IMR-90 (cell line): ENCODE measurements around the gene NOSTRIN. TPM values are rescaled to one million over a fixed set of nuclear protein-coding genes. Genes with fewer than 3 reads are reported as not detected.
"Not testable (repeated sequence)": the region's sequence is repeated elsewhere in the genome, so short reads cannot be mapped to it uniquely, and the experiment has no call there.

Experiments
- ATAC-seq: fragments of 200-7000 bp; cut with Tn5 transposase; 2 replicates; pipeline ENCODE4 v1.9.1; 2020; ENCODE audit warnings: low read depth, mild to moderate bottlenecking, moderate library complexity
- BruUV-seq: library from RNA; stranded (reverse); fragments of 400-500 nt; replicated peaks from 2 replicates; lab custom pipeline; 2021; lab: Mats Ljungman, UMichigan
- CTCF ChIA-PET: fragments of 300-600 bp; formaldehyde crosslinking; extraction: SDS; loops from one replicate; lab custom pipeline; 2021; ENCODE audit warnings: antibody characterized with exemption; lab: Yijun Ruan, JAX
- POLR2A ChIA-PET: fragments of 300-600 bp; sonication (Branson Sonifier 250); formaldehyde crosslinking; loops from one replicate; lab custom pipeline; 2022; ENCODE audit warnings: antibody characterized with exemption; ENCODE audit not compliant: unreplicated experiment; lab: Charles Lee
- DNase-seq: peaks from one replicate; pipeline ENCODE4 v3.0.0; 2013
- H2AFZ ChIP-seq: replicated peaks from 2 replicates; pipeline ENCODE3; 2013; ENCODE audit warnings: low read length, mild to moderate bottlenecking; ENCODE audit not compliant: poor library complexity
- H2AK5ac ChIP-seq: 2 replicates; pipeline ENCODE4 v1.6.1; 2013; ENCODE audit warnings: low read depth, low read length, inconsistent platforms
- H2AK9ac ChIP-seq: replicated peaks from 2 replicates; pipeline ENCODE3; 2013; ENCODE audit warnings: mild to moderate bottlenecking, low read depth, low read length, moderate library complexity; ENCODE audit not compliant: poor library complexity
- H2BK120ac ChIP-seq: 2 replicates; pipeline ENCODE4 v1.6.1; 2013; ENCODE audit warnings: low read depth, low read length, inconsistent platforms
- H2BK15ac ChIP-seq: 3 replicates; pipeline ENCODE4 v1.6.1; 2013; ENCODE audit warnings: low read depth, low read length, inconsistent platforms
- H2BK20ac ChIP-seq: 2 replicates; pipeline ENCODE4 v1.6.1; 2013; ENCODE audit warnings: low read depth, mild to moderate bottlenecking, inconsistent platforms, low read length, moderate library complexity
- H2BK5ac ChIP-seq: 2 replicates; pipeline ENCODE4 v1.6.1; 2013; ENCODE audit warnings: mild to moderate bottlenecking, low read depth, low read length, inconsistent platforms; ENCODE audit not compliant: poor library complexity, severe bottlenecking
- H3K14ac ChIP-seq: replicated peaks from 2 replicates; pipeline ENCODE4 v1.6.1; 2013; ENCODE audit warnings: low read depth, low read length, inconsistent platforms
- H3K18ac ChIP-seq: 2 replicates; pipeline ENCODE4 v1.6.1; 2013; ENCODE audit warnings: low read depth, low read length, control low read depth
- H3K23ac ChIP-seq: 2 replicates; pipeline ENCODE4 v1.6.1; 2013; ENCODE audit warnings: low read depth, low read length, inconsistent platforms
- H3K27ac ChIP-seq: 2 replicates; pipeline ENCODE4 v1.5.1; 2013; ENCODE audit warnings: mild to moderate bottlenecking, control low read depth, low read length; ENCODE audit not compliant: insufficient read depth
- H3K27me3 ChIP-seq: 2 replicates; pipeline ENCODE4 v1.6.1; 2013; ENCODE audit warnings: low read length; ENCODE audit not compliant: control insufficient read depth, insufficient read depth
- H3K36me3 ChIP-seq: 2 replicates; pipeline ENCODE4 v1.6.1; 2013; ENCODE audit warnings: low read length, mixed read lengths; ENCODE audit not compliant: control insufficient read depth, insufficient read depth
- H3K4ac ChIP-seq: 2 replicates; pipeline ENCODE4 v1.6.1; 2013; ENCODE audit warnings: low read depth, low read length, inconsistent platforms
- H3K4me1 ChIP-seq: 2 replicates; pipeline ENCODE4 v1.6.1; 2013; ENCODE audit warnings: low read length, mixed read lengths; ENCODE audit not compliant: control insufficient read depth, insufficient read depth
- H3K4me2 ChIP-seq: 2 replicates; pipeline ENCODE4 v1.6.1; 2013; ENCODE audit warnings: low read depth, mild to moderate bottlenecking, control low read depth, low read length, moderate library complexity
- H3K4me3 ChIP-seq: 2 replicates; pipeline ENCODE4 v1.5.1; 2013; ENCODE audit warnings: low read depth, mild to moderate bottlenecking, control low read depth, low read length, moderate library complexity; ENCODE audit not compliant: insufficient read depth
- H3K56ac ChIP-seq: 2 replicates; pipeline ENCODE4 v1.6.1; 2013; ENCODE audit warnings: low read length, inconsistent platforms; ENCODE audit not compliant: insufficient read depth; ENCODE audit errors: extremely low read depth
- H3K79me1 ChIP-seq, 2 experiments: 2 replicates each; pipeline ENCODE4 v1.6.1; 2013; ENCODE audit warnings: low read length in 2 of 2, inconsistent platforms in 1 of 2, low read depth in 1 of 2
- H3K9ac ChIP-seq: 2 replicates; pipeline ENCODE4 v1.6.1; 2013; ENCODE audit warnings: low read depth, low read length, control low read depth
- H3K9me1 ChIP-seq: 2 replicates; pipeline ENCODE4 v1.6.1; 2013; ENCODE audit warnings: low read length, inconsistent platforms; ENCODE audit not compliant: insufficient read depth
- H3K9me3 ChIP-seq: 2 replicates; pipeline ENCODE4 v1.6.1; 2013; ENCODE audit warnings: low read length; ENCODE audit not compliant: control insufficient read depth, insufficient read depth
- H4K20me1 ChIP-seq: 2 replicates; pipeline ENCODE4 v1.6.1; 2013; ENCODE audit warnings: low read length, inconsistent platforms; ENCODE audit not compliant: insufficient read depth
- H4K5ac ChIP-seq: 2 replicates; pipeline ENCODE4 v1.6.1; 2013; ENCODE audit warnings: mild to moderate bottlenecking, low read depth, low read length, control low read depth
- H4K8ac ChIP-seq, 2 experiments: 2 replicates each; pipeline ENCODE4 v1.6.1; 2013; ENCODE audit warnings: low read depth in 2 of 2, low read length in 2 of 2, control low read depth in 1 of 2, inconsistent platforms in 1 of 2
- H4K91ac ChIP-seq: 2 replicates; pipeline ENCODE4 v1.6.1; 2013; ENCODE audit warnings: low read depth, low read length, inconsistent platforms; ENCODE audit not compliant: insufficient read depth
- CEBPB ChIP-seq: IDR thresholded peaks from 2 replicates; pipeline ENCODE4 v1.6.1; 2012; ENCODE audit warnings: low read depth, low read length, improper control_type of control experiment
- CHD1 ChIP-seq: IDR thresholded peaks from 2 replicates; pipeline ENCODE4 v1.6.1; 2012; ENCODE audit warnings: low read depth, low read length, improper control_type of control experiment
- MAZ ChIP-seq: IDR thresholded peaks from 2 replicates; pipeline ENCODE4 v1.6.1; 2012; ENCODE audit warnings: low read depth, mild to moderate bottlenecking, low read length, improper control_type of control experiment, moderate library complexity, borderline replicate concordance
- MXI1 ChIP-seq: IDR thresholded peaks from 2 replicates; pipeline ENCODE4 v1.6.1; 2012; ENCODE audit warnings: low read depth, mild to moderate bottlenecking, low read length, moderate library complexity, borderline replicate concordance
- NFE2L2 ChIP-seq: fragments of 150-350 bp; IDR thresholded peaks from 2 replicates; pipeline ENCODE4 v1.6.1; 2016; ENCODE audit warnings: low read depth, mild to moderate bottlenecking, low read length
- SMC3 ChIP-seq: fragments of 150-350 bp; IDR thresholded peaks from 2 replicates; pipeline ENCODE4 v1.6.1; 2016; ENCODE audit warnings: low read depth, mild to moderate bottlenecking, antibody characterized with exemption, low read length, moderate library complexity
- WGBS, 2 experiments: methylation state at CpG; one replicate each; pipeline versions ENCODE4 v1.1.5 to v1.1.7; 2013; ENCODE audit warnings: missing lambda C conversion rate in 2 of 2; ENCODE audit not compliant: insufficient read length in 1 of 2; ENCODE audit errors: extremely low coverage in 2 of 2; 5-methylcytosine and 5-hydroxymethylcytosine counted together
- dilution Hi-C: fragments of 300-500 bp; cut with HindIII; formaldehyde crosslinking; loops from one replicate; pipeline ENCODE4 v1.14.3; 2018; ENCODE audit warnings: low sequenced_read_pairs; ENCODE audit not compliant: unreplicated experiment
- in situ Hi-C: fragments of 300-500 bp; cut with MboI; formaldehyde crosslinking; loops from 3 replicates; pipeline ENCODE4 v1.14.3; 2019; ENCODE audit warnings: low sequenced_read_pairs, inconsistent platforms, mixed read lengths
- intact Hi-C: fragments of 100-400 bp; cut with micrococcal nuclease; formaldehyde crosslinking; loops from 2 replicates; pipeline ENCODE4 v1.10.0; 2022
- polyA plus RNA-seq, 3 experiments: library from polyadenylated mRNA; depleted of rRNA; stranded (reverse); fragments of >200 nt; gene quantifications; 2 replicates each; pipeline ENCODE4 v1.2.3, GENCODE V29; 2012; ENCODE audit warnings: low replicate concordance in 1 of 3
- total RNA-seq: library from RNA; depleted of rRNA; stranded (reverse); fragments of >200 nt; gene quantifications from 2 replicates; pipeline ENCODE4 v1.2.3, GENCODE V29; 2012

The NOSTRIN gene
- total and polyA plus RNA-seq, 2 of the 4 experiments (the other 2 are of a cell fraction) = 0.15 to 0.18 TPM

DNA sequence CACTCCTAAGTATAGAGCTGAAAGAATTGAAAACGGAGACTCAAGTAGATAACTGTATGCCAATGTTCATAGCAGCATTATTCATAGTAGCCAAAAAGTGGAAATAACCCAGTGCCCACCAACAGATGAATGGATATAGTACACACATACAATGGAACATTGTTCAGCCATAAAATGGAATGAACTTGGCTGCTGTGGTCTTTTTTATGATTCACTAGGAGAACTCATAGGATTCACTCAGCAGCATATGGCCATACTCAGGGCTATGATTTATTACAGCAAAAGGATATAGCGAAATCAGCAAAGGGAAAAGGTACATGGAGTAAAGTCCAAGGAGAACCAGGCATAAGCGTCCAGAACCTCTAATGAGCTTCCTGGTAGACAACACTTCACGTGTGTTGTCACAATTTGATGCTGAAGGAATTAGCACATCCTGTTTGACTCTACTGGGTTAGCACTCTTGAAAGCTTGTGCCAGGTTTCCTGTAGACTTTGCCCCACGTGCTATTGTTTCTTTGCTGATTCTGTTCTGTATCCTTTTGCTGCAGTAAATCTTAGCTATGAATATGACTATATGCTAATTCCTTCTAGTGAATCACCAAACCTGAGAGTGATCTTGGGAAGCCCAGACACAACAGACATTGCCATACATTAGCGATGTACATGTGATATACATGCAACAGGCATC, 72.1 kb downstream of the NOSTRIN start:
- Histone ChIP-seq H3K14ac (no peak overlapping the region), H3K27ac (no peak overlapping the region), H3K4me2 (no peak overlapping the region), H4K91ac (no peak overlapping the region), H2AK9ac (no peak overlapping the region), H3K27me3 (no peaks in the 10 kb centered on the region), H3K23ac (no peak overlapping the region), H3K79me1 (peaks cover 4 to 9% of the 10 kb centered on the region in 2 experiments; a peak in 2 of 4 replicates), H3K4me3 (no peak overlapping the region), H3K9ac (no peak overlapping the region), H2AFZ (no peak overlapping the region), H4K5ac (no peak overlapping the region), H2BK20ac (no peak overlapping the region), H3K4me1 (no peaks in the 10 kb centered on the region), H4K20me1 (no peaks in the 10 kb centered on the region), H3K9me3 (no peaks in the 10 kb centered on the region), H3K4ac (no peak overlapping the region), H2BK120ac (no peak overlapping the region), H4K8ac (no peak overlapping the region), H2BK15ac (no peak overlapping the region), H3K9me1 (no peaks in the 10 kb centered on the region), H3K36me3 (no peaks in the 10 kb centered on the region), H3K18ac (no peak overlapping the region), H2AK5ac (no peak overlapping the region), H3K56ac (no peak overlapping the region), H2BK5ac (no peak overlapping the region)
- dilution Hi-C loops = no loop called here
- no CpG with 5 or more reads among the region's 6 CpGs for WGBS, 2 experiments
- ChIA-PET CTCF (no interaction called here), POLR2A (no interaction called here)
- intact Hi-C loops = no loop called here
- TF ChIP-seq MAZ (no peak), CEBPB (no peak), NFE2L2 (no peak), SMC3 (no peak), CHD1 (no peak), MXI1 (no peak)
- no TSS peak for BruUV-seq
- ATAC-seq = no peak
- DNase-seq = no peak
- in situ Hi-C loops = loop anchor here (25.0 kb wide), 1 partner anchor 737 kb away; no protein-coding TSS in a partner anchor

DNA sequence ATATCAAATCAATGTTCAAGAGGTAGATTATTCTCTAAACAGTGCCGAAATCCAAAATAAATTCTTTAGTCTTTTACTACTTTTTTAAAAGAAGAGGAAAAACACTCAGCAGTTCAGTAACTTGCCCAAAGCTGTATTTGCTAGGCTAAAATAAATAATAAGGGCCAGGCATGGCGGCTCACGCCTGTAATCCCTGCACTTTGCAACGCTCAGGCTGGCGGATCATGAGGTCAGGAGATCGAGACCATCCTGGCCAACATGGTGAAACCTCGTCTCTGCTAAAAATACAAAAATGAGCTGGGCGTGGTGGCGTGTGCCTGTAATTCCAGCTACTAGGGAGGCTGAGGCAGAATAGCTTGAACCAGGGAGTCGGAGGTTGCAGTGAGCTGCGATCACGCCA, 79.7 kb downstream of the NOSTRIN start:
- H3K36me3 ChIP-seq, H2BK5ac ChIP-seq, H3K4me2 ChIP-seq, H4K8ac ChIP-seq, H2BK15ac ChIP-seq, POLR2A ChIA-PET, H3K9me3 ChIP-seq, ATAC-seq, H2AK5ac ChIP-seq, BruUV-seq, H4K91ac ChIP-seq, H2AFZ ChIP-seq, H3K9ac ChIP-seq, CTCF ChIA-PET, dilution Hi-C loops, H3K23ac ChIP-seq, H2AK9ac ChIP-seq, H3K14ac ChIP-seq, H3K4me1 ChIP-seq, H3K56ac ChIP-seq, H3K4me3 ChIP-seq, intact Hi-C loops, H3K27me3 ChIP-seq, H3K4ac ChIP-seq, H4K5ac ChIP-seq, H2BK120ac ChIP-seq, H2BK20ac ChIP-seq, H3K27ac ChIP-seq, H3K18ac ChIP-seq, H4K20me1 ChIP-seq, DNase-seq, H3K9me1 ChIP-seq: not testable (repeated sequence)
- WGBS, 2 experiments = no CpG with 5 or more reads among the region's 12 CpGs
- H3K79me1 ChIP-seq = peaks cover 4 to 12% of the 10 kb centered on the region in 2 experiments; a peak in 3 of 4 replicates
- in situ Hi-C loops = loop anchor here (25.0 kb wide), 1 partner anchor 745 kb away; no protein-coding TSS in a partner anchor
